GM18867 (cell line): ENCODE results near the gene ARL5A.

Experiments used
- ATAC-seq: cut with Tn5 transposase; IDR thresholded peaks from one replicate; pipeline ENCODE4 v1.9.1; 2021; ENCODE audit warnings: mild to moderate bottlenecking, moderate library complexity; ENCODE audit not compliant: unreplicated experiment

ARL5A gene

GRCh38 chr2:151769606-151770005 is 58.6 kb downstream of the ARL5A start:
- ATAC-seq: no peak

GRCh38 chr2:151767536-151767935 is 60.7 kb downstream of the ARL5A start:
- no peak for ATAC-seq

DNA sequence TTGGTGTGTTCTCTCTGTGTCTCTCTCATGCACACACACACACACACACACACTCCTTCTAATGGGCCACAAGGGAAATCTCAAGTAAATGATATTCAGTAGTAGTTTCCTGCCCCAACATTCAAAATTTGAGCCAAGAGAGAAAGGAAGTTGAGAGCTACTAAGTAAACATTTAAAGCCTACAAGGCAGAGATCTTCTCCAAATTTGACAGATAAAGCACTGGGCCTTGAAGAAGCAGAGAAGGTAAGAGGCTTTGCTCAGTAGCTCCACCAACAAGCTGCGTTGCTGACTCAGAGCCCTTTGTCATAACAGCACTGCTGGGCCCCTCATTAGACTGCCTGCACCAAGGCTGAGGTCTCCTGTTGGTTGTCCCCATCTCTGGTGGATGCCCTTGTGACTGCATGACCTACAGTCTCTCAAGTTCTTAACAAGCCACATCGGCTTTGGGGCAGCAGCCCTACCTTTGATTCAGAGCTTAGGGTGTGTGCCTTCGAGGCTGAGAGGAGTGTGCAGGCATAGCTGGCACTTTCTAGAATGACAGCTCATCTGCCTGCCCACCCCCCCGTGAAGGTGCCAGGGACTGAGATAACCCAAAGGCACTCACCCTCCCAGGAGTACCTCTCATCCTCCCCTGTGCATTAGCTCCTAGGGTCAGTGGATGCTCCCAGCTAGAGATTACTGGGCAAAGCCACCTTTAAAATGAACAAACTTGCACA is 61.6 kb downstream of the ARL5A start:
- ATAC-seq: peak; percentile 39

- ATAC-seq: no peak
Observed at GRCh38 chr2:151765760-151766410, 62.3 kb downstream of the ARL5A start.

- ATAC-seq: no peak
Observed at GRCh38 chr2:151762694-151763093, 65.5 kb downstream of the ARL5A start.

GRCh38 chr2:151761687-151762086 is 66.5 kb downstream of the ARL5A start:
- no peak for ATAC-seq

- no peak for ATAC-seq
Observed at GRCh38 chr2:151761193-151761592, 67.0 kb downstream of the ARL5A start.

DNA sequence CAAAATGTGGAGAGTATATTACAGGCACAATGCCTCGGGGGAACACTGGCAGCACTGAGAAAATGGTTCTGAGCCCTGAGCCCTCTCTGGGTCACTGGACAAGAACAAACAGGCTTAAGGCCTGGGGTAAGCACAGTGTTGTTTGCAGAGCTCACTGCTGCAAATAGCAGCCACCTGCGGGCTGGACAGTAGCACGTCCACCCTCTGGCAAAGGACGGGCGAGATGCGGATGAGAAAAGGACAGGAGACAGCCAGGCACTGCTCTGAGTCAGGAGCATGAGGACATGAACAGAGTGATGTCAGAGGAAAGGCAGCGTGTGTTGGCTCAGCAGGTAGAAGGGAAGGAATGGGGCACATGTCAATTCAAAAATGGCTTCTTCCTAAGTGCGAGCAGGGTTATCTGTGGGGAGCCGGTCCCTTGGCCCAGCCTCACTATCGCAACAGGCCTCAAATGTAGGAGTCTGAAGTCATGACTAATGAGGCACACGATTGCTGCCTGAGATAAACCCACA is 68.0 kb downstream of the ARL5A start:
- no peak for ATAC-seq

DNA sequence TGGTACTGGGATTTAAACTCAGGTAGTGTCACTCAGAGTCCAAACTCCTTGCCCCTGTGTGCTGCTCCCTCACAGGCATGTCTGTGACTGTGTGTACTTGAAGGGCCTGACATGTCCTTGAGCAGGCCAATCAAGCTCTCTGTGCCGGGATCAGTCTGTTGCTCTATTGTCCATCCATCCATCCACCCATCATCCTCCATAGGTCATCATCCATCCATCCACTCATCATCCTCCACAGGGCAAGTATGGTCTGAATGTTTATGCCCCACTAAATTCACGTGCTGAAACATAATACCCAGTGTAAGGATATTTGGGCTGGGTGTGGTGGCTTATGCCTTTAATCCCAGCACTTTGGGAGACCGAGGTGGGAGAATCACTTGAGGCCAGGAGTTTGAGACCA is 69.5 kb downstream of the ARL5A start:
- no peak for ATAC-seq

DNA sequence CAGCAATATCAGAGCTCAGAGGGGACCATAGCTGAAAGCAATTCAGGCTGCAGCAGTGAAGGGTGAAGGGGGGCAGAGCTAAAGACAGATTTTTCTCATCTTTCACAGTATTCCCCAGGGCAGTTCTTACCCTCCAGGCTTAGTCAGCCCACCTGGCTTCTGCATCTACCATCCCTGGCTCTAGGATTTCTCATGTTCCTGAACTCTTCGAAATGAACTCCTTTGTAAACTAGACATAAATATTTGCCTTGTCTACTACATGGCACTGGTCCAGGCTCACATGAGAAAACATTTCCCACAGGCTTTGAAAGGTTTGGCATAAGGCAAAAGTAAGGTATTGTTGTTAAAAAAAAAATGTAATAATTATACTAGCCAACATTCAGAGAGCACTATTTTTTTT is 70.4 kb downstream of the ARL5A start:
- ATAC-seq: no peak

- ATAC-seq: no peak
Observed at GRCh38 chr2:151756820-151757219, 71.4 kb downstream of the ARL5A start.

GRCh38 chr2:151754253-151754897 is 73.8 kb downstream of the ARL5A start:
- no peak for ATAC-seq

GRCh38 chr2:151753540-151753939 is 74.7 kb downstream of the ARL5A start:
- no peak for ATAC-seq
